Endothelial cell of umbilical vein (primary cell): ENCODE measurements around the gene FES. TPM values are rescaled to one million over a fixed set of nuclear protein-coding genes. Genes with fewer than 3 reads are reported as not detected.

Experiments
- BruUV-seq: library from RNA; stranded (reverse); fragments of 400-500 nt; replicated peaks from 2 replicates; lab custom pipeline; 2021; lab: Mats Ljungman, UMichigan
- CTCF ChIA-PET: fragments of 300-600, 350-600 bp; sonication (Branson Sonifier 250); formaldehyde crosslinking; loops from one replicate; lab custom pipeline; 2021; ENCODE audit warnings: antibody characterized with exemption, inconsistent platforms; lab: Charles Lee
- POLR2A ChIA-PET: fragments of 300-600, 350-600 bp; sonication (Branson Sonifier 250); formaldehyde crosslinking; loops from one replicate; lab custom pipeline; 2021; ENCODE audit warnings: antibody characterized with exemption, inconsistent platforms; lab: Charles Lee
- DNase-seq: peaks from one replicate; pipeline ENCODE4 v3.0.0-alpha.2; 2011; ENCODE audit warnings: low read depth, low spot score
- FAIRE-seq: peaks from 2 replicates; lab custom pipeline; 2011; peaks lifted over from hg19 to GRCh38; lab: Jason Lieb, UNC
- H2AFZ ChIP-seq: 2 replicates; pipeline ENCODE4 v1.6.0; 2012; ENCODE audit warnings: low read depth, low read length, control low read depth, inconsistent platforms
- H3K27ac ChIP-seq: 2 replicates; pipeline ENCODE4 v1.5.1; 2011; ENCODE audit warnings: low read depth, mild to moderate bottlenecking, control low read depth, low read length, moderate library complexity; ENCODE audit not compliant: insufficient read depth
- H3K27me3 ChIP-seq, 2 experiments: 2 replicates each; pipeline versions ENCODE4 v1.6.0 to v1.6.1; 2011; ENCODE audit warnings: low read length in 2 of 2, mixed read lengths in 1 of 2; ENCODE audit not compliant: control insufficient read depth in 2 of 2, insufficient read depth in 2 of 2
- H3K36me3 ChIP-seq, 2 experiments: 2 replicates in 1 of 2; 3 replicates in 1 of 2; pipeline ENCODE4 v1.5.1; 2011; ENCODE audit warnings: low read length in 2 of 2, mild to moderate bottlenecking in 1 of 2, moderate library complexity in 1 of 2; ENCODE audit not compliant: control insufficient read depth in 2 of 2, insufficient read depth in 2 of 2; ENCODE audit errors: extremely low read depth in 1 of 2
- H3K4me1 ChIP-seq: 3 replicates; pipeline ENCODE4 v1.5.1; 2011; ENCODE audit warnings: mild to moderate bottlenecking, low read length; ENCODE audit not compliant: control insufficient read depth, insufficient read depth; ENCODE audit errors: extremely low read depth
- H3K4me2 ChIP-seq: 2 replicates; pipeline ENCODE4 v1.6.1; 2011; ENCODE audit warnings: low read length, control low read depth, mixed read lengths; ENCODE audit not compliant: insufficient read depth
- H3K4me3 ChIP-seq, 3 experiments: fragments of 200-600 bp in 1 of 3; sonication (generic), shearing (Covaris generic) in 1 of 3; replicated peaks in 1 of 3; 2 replicates each; pipeline ENCODE4 v1.5.1; 2011 to 2016; ENCODE audit warnings: control low read depth in 3 of 3, low read length in 3 of 3, mild to moderate bottlenecking in 2 of 3, inconsistent platforms in 1 of 3, low read depth in 1 of 3, moderate library complexity in 1 of 3; ENCODE audit not compliant: insufficient read depth in 1 of 3
- H3K79me2 ChIP-seq: 2 replicates; pipeline ENCODE4 v1.6.0; 2012; ENCODE audit warnings: low read length, inconsistent platforms; ENCODE audit not compliant: control insufficient read depth, insufficient read depth
- H3K9ac ChIP-seq: replicated peaks from 2 replicates; pipeline ENCODE3; 2011; ENCODE audit warnings: low read length, control low read depth; ENCODE audit not compliant: insufficient read depth; ENCODE audit errors: extremely low read depth
- H3K9me1 ChIP-seq: replicated peaks from 3 replicates; pipeline ENCODE4 v1.6.0; 2011; ENCODE audit warnings: mild to moderate bottlenecking, low read length; ENCODE audit not compliant: control insufficient read depth, insufficient read depth; ENCODE audit errors: extremely low read depth
- H3K9me3 ChIP-seq: replicated peaks from 2 replicates; pipeline ENCODE4 v1.5.1; 2012; ENCODE audit warnings: low read length, inconsistent platforms; ENCODE audit not compliant: control insufficient read depth, insufficient read depth
- H4K20me1 ChIP-seq: replicated peaks from 2 replicates; pipeline ENCODE3; 2011; ENCODE audit warnings: mild to moderate bottlenecking, low read length; ENCODE audit not compliant: control insufficient read depth, insufficient read depth; ENCODE audit errors: extremely low read depth
- EZH2 ChIP-seq: IDR thresholded peaks from 2 replicates; pipeline ENCODE4 v1.6.1; 2012; ENCODE audit warnings: borderline replicate concordance, low read depth, mild to moderate bottlenecking, moderate library complexity, low read length, inconsistent platforms; ENCODE audit not compliant: severe bottlenecking
- FOS ChIP-seq: IDR thresholded peaks from 2 replicates; pipeline ENCODE4 v1.6.1; 2011; ENCODE audit warnings: mild to moderate bottlenecking, low read length, moderate library complexity, borderline replicate concordance; ENCODE audit not compliant: insufficient read depth
- GATA2 ChIP-seq: IDR thresholded peaks from 2 replicates; pipeline ENCODE4 v1.7.0; 2011; ENCODE audit warnings: low read depth, mild to moderate bottlenecking, moderate library complexity, mixed read lengths, low read length; ENCODE audit not compliant: insufficient read length, insufficient read depth
- JUN ChIP-seq: IDR thresholded peaks from 2 replicates; pipeline ENCODE4 v1.6.1; 2011; ENCODE audit warnings: borderline replicate concordance, low read depth; ENCODE audit not compliant: insufficient read length, insufficient read depth
- MYC ChIP-seq: IDR thresholded peaks from one replicate; pipeline ENCODE4 v1.6.1; 2011; ENCODE audit warnings: mild to moderate bottlenecking, low read depth, low read length
- POLR2A ChIP-seq: IDR thresholded peaks from 2 replicates; pipeline ENCODE4 v1.6.1; 2012; ENCODE audit warnings: low read depth, mild to moderate bottlenecking, control low read depth, low read length
- POLR2AphosphoS5 ChIP-seq: IDR thresholded peaks from 2 replicates; pipeline ENCODE4 v1.6.1; 2012; ENCODE audit warnings: low read depth, mild to moderate bottlenecking, control low read depth, low read length, moderate library complexity; ENCODE audit not compliant: insufficient read depth
- dilution Hi-C: fragments of 300-500 bp; cut with MboI; formaldehyde crosslinking; loops from one replicate; pipeline ENCODE4 v1.15.0; 2019; ENCODE audit warnings: low sequenced_read_pairs; ENCODE audit not compliant: extremely low pct_ligation_motif_present
- intact Hi-C: fragments of 100-400 bp; cut with micrococcal nuclease; formaldehyde crosslinking; loops from one replicate; pipeline ENCODE4 v1.10.0; 2022
- polyA plus RNA-seq, 4 experiments: library from polyadenylated mRNA; depleted of rRNA in 3 of 4; stranded (reverse) in 3 of 4; unstranded in 1 of 4; fragments of >200 nt; gene quantifications; 2 replicates each; pipeline versions ENCODE4 v1.2.1 to v1.2.3, GENCODE V29; 2011 to 2012; ENCODE audit warnings: missing spikeins in 1 of 4
- total RNA-seq: library from RNA; stranded (reverse); gene quantifications from 2 replicates; pipeline ENCODE4 v1.2.3, GENCODE V29; 2021
- TF ChIP-seq, protein P1 (sequence below): IDR thresholded peaks from 2 replicates; pipeline ENCODE4 v1.6.1; 2011; ENCODE audit not compliant: insufficient read depth, insufficient read length
- TF ChIP-seq, protein P2 (sequence below), 2 donors: IDR thresholded peaks; 1 replicate in 1 of 2; 2 replicates in 1 of 2; pipeline ENCODE4 v1.5.1; 2011; ENCODE audit warnings: low read length in 2 of 2, mild to moderate bottlenecking in 2 of 2, moderate library complexity in 2 of 2, control low read depth in 1 of 2, inconsistent platforms in 1 of 2, low read depth in 1 of 2; ENCODE audit not compliant: insufficient read depth in 1 of 2; ENCODE audit errors: extremely low read depth in 1 of 2

Gene FES
- total and polyA plus RNA-seq, 2 donors (not counting 3 experiments of a cell fraction or from before 2014, with no cell fraction given), result 41.5 to 58.1 TPM

- H3K4me1 ChIP-seq, result peaks cover 17% of the 10 kb centered on the region
- H3K9ac ChIP-seq, result no peak overlapping the region
- no peak overlapping the region for H3K4me3 ChIP-seq
- DNase-seq (no peak), FAIRE-seq (no peak)
- H2AFZ ChIP-seq, result no peak overlapping the region
- H3K27ac ChIP-seq, result no peak overlapping the region
- H3K27me3 ChIP-seq, result no peaks in the 10 kb centered on the region
- ChIA-PET CTCF (interaction anchor here (1.5 to 3.7 kb wide), 2 partner anchors 43 to 241 kb away, joined by 3 to 18 read pairs; partner anchors contain the start of gene HDDC3), POLR2A (no interaction called here)
- no peaks in the 10 kb centered on the region for H4K20me1 ChIP-seq
- peaks cover 15% of the 10 kb centered on the region for H3K79me2 ChIP-seq
- BruUV-seq, result no TSS peak
- no peak for TF ChIP-seq POLR2AphosphoS5
- TF ChIP-seq, protein P1, sequence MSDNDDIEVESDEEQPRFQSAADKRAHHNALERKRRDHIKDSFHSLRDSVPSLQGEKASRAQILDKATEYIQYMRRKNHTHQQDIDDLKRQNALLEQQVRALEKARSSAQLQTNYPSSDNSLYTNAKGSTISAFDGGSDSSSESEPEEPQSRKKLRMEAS, result no peak
- no peak for TF ChIP-seq FOS
- no peak for TF ChIP-seq JUN
- no peak for TF ChIP-seq MYC
- TF ChIP-seq POLR2A, result no peak
- TF ChIP-seq EZH2, result no peak
- no peak for TF ChIP-seq GATA2
- TF ChIP-seq, protein P2, sequence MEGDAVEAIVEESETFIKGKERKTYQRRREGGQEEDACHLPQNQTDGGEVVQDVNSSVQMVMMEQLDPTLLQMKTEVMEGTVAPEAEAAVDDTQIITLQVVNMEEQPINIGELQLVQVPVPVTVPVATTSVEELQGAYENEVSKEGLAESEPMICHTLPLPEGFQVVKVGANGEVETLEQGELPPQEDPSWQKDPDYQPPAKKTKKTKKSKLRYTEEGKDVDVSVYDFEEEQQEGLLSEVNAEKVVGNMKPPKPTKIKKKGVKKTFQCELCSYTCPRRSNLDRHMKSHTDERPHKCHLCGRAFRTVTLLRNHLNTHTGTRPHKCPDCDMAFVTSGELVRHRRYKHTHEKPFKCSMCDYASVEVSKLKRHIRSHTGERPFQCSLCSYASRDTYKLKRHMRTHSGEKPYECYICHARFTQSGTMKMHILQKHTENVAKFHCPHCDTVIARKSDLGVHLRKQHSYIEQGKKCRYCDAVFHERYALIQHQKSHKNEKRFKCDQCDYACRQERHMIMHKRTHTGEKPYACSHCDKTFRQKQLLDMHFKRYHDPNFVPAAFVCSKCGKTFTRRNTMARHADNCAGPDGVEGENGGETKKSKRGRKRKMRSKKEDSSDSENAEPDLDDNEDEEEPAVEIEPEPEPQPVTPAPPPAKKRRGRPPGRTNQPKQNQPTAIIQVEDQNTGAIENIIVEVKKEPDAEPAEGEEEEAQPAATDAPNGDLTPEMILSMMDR (IDR thresholded peaks at IDR 0.05; ENCODE audit: extremely low read depth in 1 of 2, insufficient read depth in 1 of 2, low read depth in 1 of 2, low read length in 2 of 2), result no peak
- no peaks in the 10 kb centered on the region for H3K9me1 ChIP-seq
- intact Hi-C loops (loop anchor here (5.0 to 10.0 kb wide), 2 partner anchors 355 to 392 kb away; no protein-coding TSS in a partner anchor), dilution Hi-C loops (no loop called here)
- H3K36me3 ChIP-seq, result peaks cover 9 to 47% of the 10 kb centered on the region in 2 experiments
- H3K4me2 ChIP-seq, result no peak overlapping the region
- H3K9me3 ChIP-seq, result no peaks in the 10 kb centered on the region
Observed at GRCh38 chr15:90889313-90889730, 5.0 kb downstream of the FES start.
